ENCODE measurements around the gene PRKAA2.

- no peak for TF ChIP-seq CTCF (IDR thresholded peaks at IDR 0.05)
- TF ChIP-seq POLR2A (IDR thresholded peaks at IDR 0.05): no peak
Observed at GRCh38 chr1:56670350-56670749, 25.2 kb downstream of the PRKAA2 start.
